IPS-18c (cell line): ENCODE results near the gene RNF103.
A peak's percentile ranks its signal among the peaks of the same experiment; 100 is the strongest.
"Not testable (repeated sequence)": the region's sequence is repeated elsewhere in the genome, so short reads cannot be mapped to it uniquely, and the experiment has no call there.

Experiments
- H3K4me3 ChIP-seq: 2 replicates; pipeline ENCODE4 v1.7.0; 2013; ENCODE audit warnings: low read depth, mild to moderate bottlenecking, low read length, moderate library complexity; ENCODE audit not compliant: insufficient read depth
- H3K9me3 ChIP-seq: one replicate; pipeline ENCODE4 v1.6.1; 2013; ENCODE audit warnings: mild to moderate bottlenecking, low read length, moderate library complexity; ENCODE audit not compliant: control insufficient read depth, insufficient read depth

Gene RNF103, protein sequence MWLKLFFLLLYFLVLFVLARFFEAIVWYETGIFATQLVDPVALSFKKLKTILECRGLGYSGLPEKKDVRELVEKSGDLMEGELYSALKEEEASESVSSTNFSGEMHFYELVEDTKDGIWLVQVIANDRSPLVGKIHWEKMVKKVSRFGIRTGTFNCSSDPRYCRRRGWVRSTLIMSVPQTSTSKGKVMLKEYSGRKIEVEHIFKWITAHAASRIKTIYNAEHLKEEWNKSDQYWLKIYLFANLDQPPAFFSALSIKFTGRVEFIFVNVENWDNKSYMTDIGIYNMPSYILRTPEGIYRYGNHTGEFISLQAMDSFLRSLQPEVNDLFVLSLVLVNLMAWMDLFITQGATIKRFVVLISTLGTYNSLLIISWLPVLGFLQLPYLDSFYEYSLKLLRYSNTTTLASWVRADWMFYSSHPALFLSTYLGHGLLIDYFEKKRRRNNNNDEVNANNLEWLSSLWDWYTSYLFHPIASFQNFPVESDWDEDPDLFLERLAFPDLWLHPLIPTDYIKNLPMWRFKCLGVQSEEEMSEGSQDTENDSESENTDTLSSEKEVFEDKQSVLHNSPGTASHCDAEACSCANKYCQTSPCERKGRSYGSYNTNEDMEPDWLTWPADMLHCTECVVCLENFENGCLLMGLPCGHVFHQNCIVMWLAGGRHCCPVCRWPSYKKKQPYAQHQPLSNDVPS

DNA sequence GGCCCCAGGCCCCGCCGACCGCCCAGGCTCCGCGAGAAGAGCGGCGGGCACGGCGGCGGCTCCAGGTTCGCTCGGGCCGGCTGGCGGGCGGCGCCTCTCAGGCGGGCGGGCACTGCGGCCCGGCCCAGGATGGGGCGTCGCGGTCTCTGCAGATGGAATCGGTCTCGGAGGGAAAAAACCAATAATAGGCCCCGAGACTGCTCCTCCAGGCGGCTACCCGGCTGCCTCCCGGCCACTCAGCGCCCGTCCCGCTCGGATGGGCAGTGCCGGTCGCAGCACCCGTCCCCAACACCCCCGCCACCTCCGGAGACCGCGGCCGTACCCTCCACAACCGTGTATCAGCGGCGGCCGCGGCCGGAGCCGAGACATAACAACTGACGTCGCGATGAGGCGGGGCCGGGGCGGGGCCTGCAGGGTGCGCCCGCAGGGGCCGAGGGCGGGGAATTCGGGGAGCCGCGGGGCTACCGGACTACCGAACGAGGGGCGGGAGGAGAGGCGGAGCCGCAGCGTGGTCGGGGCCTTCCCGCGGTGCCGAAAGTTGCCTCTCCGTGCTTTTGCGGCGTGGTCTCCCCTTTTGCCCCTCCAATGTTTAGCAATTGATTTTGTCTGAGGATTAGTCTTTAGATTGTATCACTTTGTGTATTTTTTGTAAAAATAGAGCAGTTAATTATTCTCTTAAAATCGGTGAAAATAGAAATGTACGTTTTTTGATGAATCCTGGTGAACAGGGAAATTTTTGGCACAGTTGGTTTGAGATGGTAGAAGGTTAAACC, at the start of gene RNF103:
RNF103 (minus strand) TSS at position 372 of the 773 bp plus-strand sequence. CDS start 979 bp downstream, outside the sequence.
- Histone ChIP-seq H3K4me3 (peak within 1 kb of the TSS; percentile 89), H3K9me3 (no peaks in the 10 kb centered on the region)

DNA sequence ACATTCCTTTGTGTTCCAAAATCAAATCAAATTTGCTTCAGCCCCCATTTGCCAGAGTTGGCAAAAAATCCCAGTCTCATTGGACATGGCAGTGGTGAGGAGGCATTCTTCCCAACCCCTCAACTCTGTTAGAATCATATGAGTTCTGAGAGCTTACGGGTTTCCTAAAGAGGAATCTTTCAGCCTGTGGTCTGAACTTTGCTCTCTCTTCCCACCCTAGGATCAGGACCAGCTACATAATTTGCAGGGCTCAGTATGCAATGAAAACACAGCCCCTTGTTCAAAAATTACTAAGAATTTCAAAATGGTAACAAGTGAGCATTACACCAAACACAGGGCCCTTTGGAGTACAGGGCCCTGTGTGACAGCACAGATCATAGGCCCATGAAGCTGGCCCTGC, 49.3 kb upstream of the RNF103 start:
- peaks cover 2% of the 10 kb centered on the region for H3K9me3 ChIP-seq
- H3K4me3 ChIP-seq, result no peak overlapping the region

DNA sequence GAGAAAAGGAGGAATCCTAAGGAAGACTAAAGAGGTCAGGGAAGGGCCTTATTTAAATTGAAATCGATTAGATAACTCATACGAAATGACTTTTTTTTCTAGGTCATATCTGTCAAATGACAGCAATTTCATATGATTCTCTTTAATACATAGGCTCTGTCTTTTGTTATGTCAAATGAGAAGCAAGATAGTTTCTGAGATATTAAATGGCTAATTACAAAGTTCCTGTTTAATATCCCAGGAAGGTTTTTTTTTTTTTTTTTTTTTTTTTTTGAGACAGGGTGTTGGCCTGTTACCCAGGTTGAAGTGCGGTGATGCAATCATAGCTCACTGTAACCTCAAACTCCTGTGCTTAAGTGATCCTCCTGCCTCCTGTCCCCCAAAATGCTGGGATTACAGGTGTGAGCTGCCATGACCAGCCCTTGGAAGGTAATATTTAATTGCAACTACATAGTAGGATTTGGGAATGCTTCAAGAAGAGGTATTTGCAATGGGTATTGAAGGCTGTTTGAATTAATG, 48.4 kb upstream of the RNF103 start:
- no peak overlapping the region for H3K4me3 ChIP-seq
- H3K9me3 ChIP-seq, result peaks cover 2% of the 10 kb centered on the region

DNA sequence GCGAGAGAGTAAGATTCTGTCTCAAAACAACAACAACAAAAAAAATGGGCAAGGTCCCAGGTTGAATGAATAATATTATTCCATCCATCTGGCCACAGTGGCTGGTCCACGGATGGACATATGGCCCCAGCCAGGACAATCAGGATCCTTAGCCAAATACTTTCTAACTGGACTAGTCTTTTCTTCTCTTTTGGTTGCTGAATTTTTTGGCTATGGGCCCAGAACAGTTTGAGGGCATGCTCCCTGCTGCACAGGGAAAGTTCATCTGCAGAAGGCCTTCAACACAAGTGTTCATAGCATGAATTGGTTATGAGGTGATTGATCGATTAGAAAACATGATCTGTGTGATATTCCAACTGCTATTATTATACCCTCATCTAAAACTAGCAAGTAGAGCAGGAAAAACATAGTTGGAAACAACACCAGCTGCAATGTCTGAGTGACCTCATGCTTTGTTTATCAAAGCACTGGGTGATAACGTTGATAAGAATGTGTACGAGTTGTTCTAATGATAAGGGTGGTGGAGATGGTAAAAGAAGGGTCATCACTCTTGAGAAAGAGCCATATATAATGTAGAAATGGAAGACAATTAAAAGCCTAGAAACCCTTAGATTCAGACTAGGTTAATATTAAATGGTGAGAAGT, 47.8 kb upstream of the RNF103 start:
- Histone ChIP-seq H3K9me3 (peaks cover 2% of the 10 kb centered on the region), H3K4me3 (no peak overlapping the region)

DNA sequence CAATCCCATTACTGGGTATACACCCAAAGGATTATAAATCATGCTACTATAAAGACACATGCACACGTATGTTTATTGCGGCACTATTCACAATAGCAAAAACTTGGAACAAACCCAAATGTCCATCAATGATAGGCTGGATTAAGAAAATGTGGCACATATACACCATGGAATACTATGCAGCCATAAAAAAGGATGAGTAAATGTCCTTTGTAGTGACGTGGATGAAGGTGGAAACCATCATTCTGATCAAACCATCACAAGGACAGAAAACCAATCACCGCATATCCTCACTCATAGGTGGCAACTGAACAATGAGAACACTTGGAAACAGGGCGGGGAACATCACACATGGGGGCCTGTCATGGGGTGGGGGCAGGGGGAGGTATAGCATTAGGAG, 45.7 kb upstream of the RNF103 start:
- H3K4me3 ChIP-seq, H3K9me3 ChIP-seq: not testable (repeated sequence)

DNA sequence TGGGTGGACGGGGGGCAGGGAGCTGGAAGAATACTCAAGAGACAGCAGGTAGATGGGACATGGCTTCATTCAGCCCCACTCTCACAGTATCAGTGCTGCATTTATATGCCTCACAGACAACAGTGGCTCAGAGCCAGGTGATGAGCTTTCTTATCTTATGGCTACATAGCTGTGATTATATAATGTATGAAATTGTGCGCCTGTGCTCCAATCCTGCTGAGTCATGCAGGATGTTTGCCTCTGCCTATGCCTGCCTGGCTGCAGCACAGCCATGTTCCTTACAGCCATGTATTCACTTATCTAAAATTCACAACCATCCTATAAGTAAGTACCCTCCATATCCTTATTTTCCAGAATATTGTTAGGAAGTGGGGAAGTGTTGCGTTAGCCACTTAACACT, 37.7 kb upstream of the RNF103 start:
- Histone ChIP-seq H3K4me3 (no peak overlapping the region), H3K9me3 (peaks cover 8% of the 10 kb centered on the region)

DNA sequence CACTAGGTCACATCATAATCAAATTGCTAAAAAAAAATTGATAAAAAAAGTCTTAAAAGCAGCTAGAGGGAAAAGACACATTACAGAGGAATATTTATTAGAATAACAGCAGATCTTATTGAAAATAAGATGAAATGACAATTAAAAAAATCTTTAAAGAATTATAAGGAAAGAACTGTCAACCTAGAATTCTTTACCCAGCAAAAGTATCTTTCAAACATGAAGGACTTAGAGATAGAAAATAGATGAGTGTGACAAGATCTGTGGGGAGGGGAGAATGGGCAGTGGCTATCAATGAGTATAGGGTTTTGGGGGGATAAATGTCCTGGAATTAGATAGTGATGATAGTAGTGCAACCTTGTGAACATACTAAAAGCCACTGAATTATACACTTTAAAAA, 26.5 kb upstream of the RNF103 start:
- H3K9me3 ChIP-seq, result peaks cover 3% of the 10 kb centered on the region

DNA sequence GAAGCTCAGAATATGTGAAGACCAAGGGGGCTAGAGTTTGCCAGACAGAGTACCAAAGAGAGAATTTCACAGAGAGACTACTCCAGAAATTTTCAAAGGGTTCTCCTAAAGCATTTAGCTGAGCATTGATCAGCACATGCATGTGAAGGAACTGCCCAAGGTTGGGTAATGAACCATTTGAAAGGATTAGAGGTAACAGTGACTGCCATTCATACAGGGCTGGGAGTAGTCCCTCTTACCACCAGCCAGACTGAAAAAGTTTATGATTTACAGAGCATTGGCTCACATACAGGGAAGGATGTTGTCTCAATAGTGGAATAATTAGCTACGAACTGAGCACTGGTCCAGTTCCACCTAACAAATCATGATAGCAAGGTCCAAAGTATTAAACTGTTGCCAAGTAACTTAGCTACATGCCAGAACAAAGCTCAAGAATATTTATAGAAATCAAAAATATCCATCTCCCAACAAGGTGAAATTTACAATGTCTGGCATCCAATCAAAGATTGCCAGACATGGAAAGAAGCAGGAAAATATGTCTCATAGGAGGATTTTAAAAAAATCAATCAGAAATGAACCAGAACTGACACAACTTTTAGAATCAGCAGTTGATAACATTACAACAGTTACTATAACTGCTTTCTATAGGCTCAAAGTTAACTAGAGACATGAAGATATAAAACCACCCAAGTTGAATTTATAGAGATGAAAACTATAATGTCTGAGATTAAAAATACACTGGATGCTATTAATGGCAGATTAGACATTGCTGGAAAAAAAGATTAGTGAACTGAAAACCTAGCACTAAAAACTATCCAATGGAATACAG, 25.7 kb upstream of the RNF103 start:
- Histone ChIP-seq H3K4me3 (no peak overlapping the region), H3K9me3 (peaks cover 3% of the 10 kb centered on the region)

More for the DNA sequence above, 26.5 kb upstream of the RNF103 start:
- no peak overlapping the region for H3K4me3 ChIP-seq

DNA sequence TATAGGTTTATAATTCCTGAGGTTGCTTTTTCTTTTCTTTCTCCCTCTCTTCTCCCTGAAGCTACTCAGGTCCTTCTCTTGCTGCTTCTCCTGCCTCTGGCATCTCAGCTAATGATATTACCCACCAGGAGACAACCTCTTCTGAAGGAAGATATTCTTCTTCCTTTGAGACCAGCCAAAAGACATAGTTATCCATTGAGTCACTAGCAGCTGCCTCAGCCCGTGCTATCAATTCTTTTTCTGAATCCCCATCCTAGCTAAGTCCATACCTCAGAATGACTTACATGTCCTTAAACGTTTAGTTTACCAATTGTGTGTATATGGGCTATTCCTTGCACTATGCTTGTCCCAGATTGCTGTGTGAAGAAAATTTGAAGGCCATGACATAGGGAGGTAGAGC, 25.0 kb upstream of the RNF103 start:
- Histone ChIP-seq H3K4me3 (no peak overlapping the region), H3K9me3 (peaks cover 3% of the 10 kb centered on the region)

DNA sequence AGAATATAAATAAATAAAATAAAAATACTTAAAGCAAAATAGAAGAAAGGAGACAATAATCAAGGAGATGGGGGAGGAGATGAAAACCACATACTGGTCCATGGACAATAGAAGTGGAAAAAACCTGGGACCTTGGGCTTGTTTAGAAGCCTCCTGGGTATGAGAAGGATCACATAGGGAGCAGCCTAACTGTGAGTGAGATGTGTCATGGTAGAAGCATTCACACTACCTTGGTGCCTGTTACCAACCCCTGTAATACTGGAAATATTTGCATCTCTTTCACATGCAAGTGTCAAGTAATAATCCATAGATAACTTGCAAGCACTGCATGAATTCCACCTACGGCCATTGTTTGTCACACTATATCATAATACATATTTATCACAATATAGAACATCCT, 23.2 kb upstream of the RNF103 start:
- H3K4me3 ChIP-seq, result no peak overlapping the region

DNA sequence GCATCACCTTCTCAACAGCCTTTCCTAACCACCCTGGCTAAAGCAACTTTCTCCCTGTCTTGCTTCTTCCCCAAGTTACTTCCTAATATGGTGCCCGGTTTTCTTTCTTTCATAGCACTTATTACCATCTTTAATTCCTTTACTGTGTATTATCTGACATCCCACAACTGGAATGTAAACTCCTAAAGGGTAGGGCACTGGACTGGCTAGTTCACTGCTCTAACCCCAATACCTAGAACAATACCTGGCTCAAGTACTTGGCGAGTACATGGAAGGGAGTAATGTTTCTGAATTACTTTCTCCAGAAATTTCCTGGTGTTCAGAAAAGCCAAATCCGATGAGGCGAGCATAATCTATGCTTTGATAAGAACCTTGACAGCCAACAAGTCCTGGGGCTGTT, 22.7 kb upstream of the RNF103 start:
- no peak overlapping the region for H3K4me3 ChIP-seq
- H3K9me3 ChIP-seq, result peaks cover 3% of the 10 kb centered on the region

More for the DNA sequence above, 23.2 kb upstream of the RNF103 start:
- H3K9me3 ChIP-seq, result peaks cover 3% of the 10 kb centered on the region

DNA sequence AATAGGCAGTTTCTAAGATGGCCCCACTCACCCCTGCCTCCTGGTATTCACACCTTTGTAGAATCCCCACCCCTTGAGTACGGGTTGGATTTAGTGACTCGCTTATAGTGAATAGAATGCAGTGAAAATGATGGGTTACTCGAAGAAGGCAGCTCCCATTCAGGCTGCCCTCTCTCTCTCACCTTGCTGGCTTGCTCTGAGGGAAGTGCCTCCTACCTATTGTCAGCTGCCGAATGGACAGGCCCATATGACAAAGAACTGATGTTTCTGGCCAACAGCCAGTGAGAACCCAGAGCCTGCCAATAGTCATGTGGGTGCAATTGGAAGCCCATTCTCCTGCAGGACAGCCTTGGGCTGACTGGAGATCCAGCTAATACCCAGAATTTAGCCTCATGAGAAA, 22.1 kb upstream of the RNF103 start:
- peaks cover 3% of the 10 kb centered on the region for H3K9me3 ChIP-seq
- H3K4me3 ChIP-seq, result no peak overlapping the region

DNA sequence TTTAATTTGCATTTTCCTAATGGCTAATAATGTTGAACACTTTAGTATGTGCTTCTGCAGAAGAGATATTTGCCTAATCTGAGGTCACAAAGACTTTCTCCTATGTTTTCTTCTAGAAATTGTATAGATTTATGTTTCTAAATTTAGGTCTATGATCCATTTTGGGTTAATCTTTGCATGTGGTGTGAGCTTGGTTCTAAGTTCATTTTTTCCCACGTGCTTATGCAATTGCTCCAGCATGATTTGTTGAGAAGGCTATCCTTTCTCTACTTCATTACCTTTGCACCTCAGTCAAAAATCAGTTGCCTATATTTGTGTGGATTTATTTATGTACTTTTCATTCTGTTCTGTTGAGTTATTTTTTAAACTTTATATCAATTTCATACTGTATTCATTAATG, 15.0 kb upstream of the RNF103 start:
- no peak overlapping the region for H3K4me3 ChIP-seq
- no peaks in the 10 kb centered on the region for H3K9me3 ChIP-seq

DNA sequence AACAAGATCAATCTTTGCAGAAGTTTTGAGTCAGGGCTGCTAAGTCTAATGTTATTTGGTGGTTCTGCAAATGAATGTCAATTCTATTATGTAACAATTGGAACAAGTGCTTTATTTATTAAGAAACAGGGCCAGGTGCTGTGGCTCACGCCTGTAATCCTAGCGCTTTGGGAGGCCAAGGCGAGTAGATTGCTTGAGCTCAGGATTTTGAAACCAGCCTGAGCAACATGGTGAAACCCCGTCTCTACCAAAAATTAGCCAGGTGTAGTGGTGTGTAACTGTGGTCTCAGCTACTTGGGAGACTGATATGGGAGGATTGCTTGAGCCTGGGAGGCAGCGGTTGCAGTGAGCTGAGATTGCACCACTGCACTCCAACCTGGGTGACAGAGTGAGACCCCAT, 13.2 kb upstream of the RNF103 start:
- H3K4me3 ChIP-seq, result no peak overlapping the region
- no peaks in the 10 kb centered on the region for H3K9me3 ChIP-seq

DNA sequence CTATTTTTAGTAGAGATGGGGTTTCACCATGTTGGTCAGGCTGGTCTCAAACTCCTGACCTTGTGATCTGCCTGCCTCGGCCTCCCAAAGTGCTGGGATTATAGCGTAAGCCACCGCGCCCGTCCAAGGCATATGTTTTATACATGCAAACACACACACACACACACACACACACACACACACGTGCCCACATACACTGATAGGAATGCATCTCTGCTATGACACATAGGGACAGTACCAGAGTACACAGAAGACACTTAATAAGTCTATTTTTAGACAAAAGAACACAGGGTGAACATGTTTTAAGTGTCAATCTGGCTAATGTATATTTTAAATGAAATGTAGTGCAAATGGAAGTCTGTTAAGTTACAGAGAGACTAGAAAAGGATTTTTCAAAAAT, 10.7 kb upstream of the RNF103 start:
- no peak overlapping the region for H3K4me3 ChIP-seq
- no peaks in the 10 kb centered on the region for H3K9me3 ChIP-seq

DNA sequence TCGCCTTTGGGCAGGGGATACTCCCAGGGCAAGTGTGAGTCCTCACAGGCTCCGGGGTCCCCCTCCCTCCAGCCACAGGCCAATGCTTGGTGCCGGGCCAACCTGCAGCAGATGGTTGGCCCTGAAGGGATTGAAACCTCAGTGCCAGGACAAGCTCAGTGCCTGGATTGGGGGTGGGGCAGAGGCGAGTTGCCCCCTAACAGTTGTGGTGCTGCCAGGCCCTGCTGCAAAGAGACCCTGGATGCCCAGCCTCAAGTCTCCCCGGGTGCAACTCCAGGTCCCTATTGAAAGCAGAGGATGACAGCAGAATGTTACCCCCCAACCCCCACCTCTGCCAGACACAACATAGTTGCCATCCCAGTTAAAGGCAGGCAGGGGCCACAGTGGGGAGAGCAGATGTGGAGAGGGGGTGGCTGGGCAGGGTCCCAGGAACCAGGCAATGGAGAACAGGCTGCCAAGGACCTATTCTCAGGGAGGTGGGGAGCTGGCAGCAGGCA, 9.5 kb upstream of the RNF103 start:
- no peak overlapping the region for H3K4me3 ChIP-seq

More for the DNA sequence above, 9.5 kb upstream of the RNF103 start:
- no peaks in the 10 kb centered on the region for H3K9me3 ChIP-seq
